OCI-LY7 (cell line): ENCODE measurements around the gene ADAM29. TPM values are rescaled to one million over a fixed set of nuclear protein-coding genes. Genes with fewer than 3 reads are reported as not detected.
"Not testable (repeated sequence)": the region's sequence is repeated elsewhere in the genome, so short reads cannot be mapped to it uniquely, and the experiment has no call there.

ENCODE experiments used
- BruUV-seq: library from RNA; stranded (reverse); fragments of 400-500 nt; replicated peaks from 2 replicates; lab custom pipeline; 2021; lab: Mats Ljungman, UMichigan
- CTCF ChIA-PET: fragments of 300-600 bp; sonication (Branson Sonifier 250); formaldehyde crosslinking; loops from one replicate; lab custom pipeline; 2022; ENCODE audit warnings: antibody characterized with exemption; ENCODE audit not compliant: unreplicated experiment; lab: Charles Lee
- POLR2A ChIA-PET: fragments of 300-600 bp; sonication (Branson Sonifier 250); formaldehyde crosslinking; loops from one replicate; lab custom pipeline; 2022; ENCODE audit warnings: antibody characterized with exemption; lab: Charles Lee
- DNase-seq: peaks from one replicate; pipeline ENCODE4 v3.0.0-alpha.2; 2015; ENCODE audit warnings: low spot score
- H2AFZ ChIP-seq: fragments of 200-600 bp; sonication (generic), shearing (Covaris generic); 2 replicates; pipeline ENCODE4 v1.6.1; 2014; ENCODE audit warnings: mild to moderate bottlenecking, antibody characterized with exemption, low read length, moderate library complexity
- H3K27ac ChIP-seq: fragments of 200-600 bp; sonication (generic); 2 replicates; pipeline ENCODE4 v1.5.1; 2014; ENCODE audit warnings: mixed run types, low read depth, mild to moderate bottlenecking, moderate library complexity, low read length, inconsistent platforms; ENCODE audit not compliant: poor library complexity, severe bottlenecking
- H3K36me3 ChIP-seq: fragments of 200-600 bp; sonication (generic); 2 replicates; pipeline ENCODE4 v1.6.1; 2014; ENCODE audit warnings: mild to moderate bottlenecking, antibody characterized with exemption, low read length, moderate library complexity, mixed read lengths; ENCODE audit not compliant: insufficient read depth
- H3K4me1 ChIP-seq: fragments of 200-600 bp; sonication (generic); 2 replicates; pipeline ENCODE4 v1.5.1; 2014; ENCODE audit warnings: mild to moderate bottlenecking, low read length; ENCODE audit not compliant: insufficient read depth, poor library complexity, severe bottlenecking
- H3K4me2 ChIP-seq: fragments of 200-600 bp; sonication (generic); 2 replicates; pipeline ENCODE4 v1.6.1; 2014; ENCODE audit warnings: mild to moderate bottlenecking, low read length
- H3K4me3 ChIP-seq: fragments of 200-600 bp; sonication (generic); 2 replicates; pipeline ENCODE4 v1.5.1; 2014; ENCODE audit warnings: mild to moderate bottlenecking, low read depth, low read length; ENCODE audit not compliant: poor library complexity, severe bottlenecking
- H3K79me2 ChIP-seq: fragments of 200-600 bp; sonication (generic); 2 replicates; pipeline ENCODE4 v1.6.1; 2016; ENCODE audit warnings: low read depth, mild to moderate bottlenecking, low read length, moderate library complexity, mixed read lengths; ENCODE audit not compliant: insufficient read depth
- H3K9me2 ChIP-seq: fragments of 200-600 bp; sonication (generic); 2 replicates; pipeline ENCODE4 v1.6.1; 2016; ENCODE audit warnings: mild to moderate bottlenecking, low read length, mixed read lengths; ENCODE audit not compliant: insufficient read depth
- H3K9me3 ChIP-seq: fragments of 200-600 bp; sonication (generic); 2 replicates; pipeline ENCODE4 v1.6.1; 2014; ENCODE audit warnings: mild to moderate bottlenecking, mixed run types, low read length, mixed read lengths
- H4K20me1 ChIP-seq: fragments of 200-600 bp; sonication (generic); 2 replicates; pipeline ENCODE4 v1.6.1; 2014; ENCODE audit warnings: mild to moderate bottlenecking, antibody characterized with exemption, low read length, moderate library complexity, mixed read lengths; ENCODE audit not compliant: insufficient read depth
- CTCF ChIP-seq: fragments of 200-600 bp; sonication (generic); conservative IDR thresholded peaks from 2 replicates; pipeline ENCODE4 v1.5.1; 2014; ENCODE audit warnings: mild to moderate bottlenecking, antibody characterized with exemption, low read length, moderate library complexity, mixed read lengths
- EZH2phosphoT487 ChIP-seq: fragments of 200-600 bp; sonication (generic); IDR thresholded peaks from 2 replicates; pipeline ENCODE4 v1.6.1; 2018; ENCODE audit warnings: low read depth, borderline replicate concordance, mild to moderate bottlenecking, mixed run types, antibody characterized with exemption, low read length, moderate library complexity, mixed read lengths
- intact Hi-C: fragments of 100-400 bp; cut with micrococcal nuclease; formaldehyde crosslinking; loops from one replicate; pipeline ENCODE4 v1.10.0; 2022; ENCODE audit not compliant: unreplicated experiment
- small RNA-seq: library from RNA; depleted of rRNA; stranded (forward); fragments of <200 nt; gene quantifications from one replicate; pipeline ENCODE3, GENCODE V24; 2014
- total RNA-seq, 2 experiments: library from RNA; depleted of rRNA in 1 of 2; stranded (reverse); fragments of >200 nt in 1 of 2; shearing (Covaris generic) in 1 of 2; gene quantifications; 2 replicates each; pipeline ENCODE4 v1.2.3, GENCODE V29; 2014 to 2022

The ADAM29 gene
- total RNA-seq, 2 experiments from 2014 or later, result 1.0 to 1.2 TPM

- Histone ChIP-seq H3K9me3 (peaks cover 11% of the 10 kb centered on the region; the same call in 1 of the 2 replicates), H4K20me1 (no peaks in the 10 kb centered on the region), H3K9me2 (no peaks in the 10 kb centered on the region), H3K79me2 (no peaks in the 10 kb centered on the region), H3K4me2 (no peak overlapping the region), H3K4me1 (no peaks in the 10 kb centered on the region), H2AFZ (no peak overlapping the region), H3K27ac (no peak overlapping the region), H3K4me3 (no peak overlapping the region), H3K36me3 (no peaks in the 10 kb centered on the region)
- no peak for DNase-seq
- intact Hi-C loops, result no loop called here
- no TSS peak for BruUV-seq
- ChIA-PET POLR2A (interaction anchor here (0.7 to 4.1 kb wide), 4 partner anchors 13 to 31 kb away, joined by 3 to 31 read pairs (median 3); no protein-coding TSS in a partner anchor), CTCF (no interaction called here)
- TF ChIP-seq CTCF (no peak), EZH2phosphoT487 (no peak)
These were observed 99.6 kb downstream of the ADAM29 start for GRCh38 chr4:175017751-175018150.

GRCh38 chr4:175019447-175019846 is 101.3 kb downstream of the ADAM29 start:
- DNase-seq, intact Hi-C loops, H3K79me2 ChIP-seq, H3K4me1 ChIP-seq, H3K36me3 ChIP-seq, H3K4me2 ChIP-seq, POLR2A ChIA-PET, H3K4me3 ChIP-seq, H2AFZ ChIP-seq, H4K20me1 ChIP-seq, H3K9me2 ChIP-seq, BruUV-seq, H3K27ac ChIP-seq, CTCF ChIA-PET: not testable (repeated sequence)
- peaks cover 11% of the 10 kb centered on the region; the same call in 1 of the 2 replicates for H3K9me3 ChIP-seq

Small RNA genes within 50 kb of the gene (small RNA-seq; reads per million reads assigned to genes)
- not detected for gene AC105914.1

Other genes starting within 250 kb of the ADAM29 start
- gene GLRA3, start 89.1 kb upstream of the ADAM29 start, total RNA-seq (2014; rRNA removed; shearing (Covaris generic)), result 0.21 and 0.92 TPM in 2 replicates
- 1.1 and 1.6 TPM in 2 replicates for gene GLRA3, start 89.1 kb upstream of the ADAM29 start, total RNA-seq (2022)